Mesendoderm (in vitro differentiated cells): ENCODE measurements around the gene RBM47.

Source experiments
- DNase-seq: peaks from one replicate; pipeline ENCODE4 v3.0.0; 2013
- H2AK5ac ChIP-seq: 2 replicates; pipeline ENCODE4 v1.6.1; 2013; ENCODE audit warnings: low read length, inconsistent platforms
- H2BK120ac ChIP-seq: 2 replicates; pipeline ENCODE4 v1.6.1; 2013; ENCODE audit warnings: low read depth, mild to moderate bottlenecking, low read length, moderate library complexity, mixed read lengths
- H2BK15ac ChIP-seq: replicated peaks from 2 replicates; pipeline ENCODE4 v1.6.1; 2013; ENCODE audit warnings: low read depth, mild to moderate bottlenecking, moderate library complexity
- H2BK5ac ChIP-seq: 2 replicates; pipeline ENCODE4 v1.6.1; 2013; ENCODE audit warnings: low read length, inconsistent platforms
- H3K18ac ChIP-seq: 2 replicates; pipeline ENCODE4 v1.6.1; 2013; ENCODE audit warnings: mild to moderate bottlenecking, low read length, mixed read lengths
- H3K23ac ChIP-seq: one replicate; pipeline ENCODE4 v1.6.1; 2013; ENCODE audit warnings: low read length
- H3K27ac ChIP-seq: 2 replicates; pipeline ENCODE4 v1.5.1; 2013; ENCODE audit warnings: low read depth, mild to moderate bottlenecking, inconsistent platforms, low read length, moderate library complexity
- H3K27me3 ChIP-seq: 2 replicates; pipeline ENCODE4 v1.6.1; 2013; ENCODE audit warnings: low read length, control low read depth, mild to moderate bottlenecking, inconsistent platforms; ENCODE audit not compliant: insufficient read depth, poor library complexity
- H3K36me3 ChIP-seq: 2 replicates; pipeline ENCODE4 v1.6.1; 2013; ENCODE audit warnings: low read length, inconsistent platforms; ENCODE audit not compliant: control insufficient read depth, insufficient read depth
- H3K4ac ChIP-seq: one replicate; pipeline ENCODE4 v1.6.1; 2013; ENCODE audit warnings: low read depth, mild to moderate bottlenecking, low read length, moderate library complexity
- H3K4me1 ChIP-seq: 2 replicates; pipeline ENCODE4 v1.6.1; 2013; ENCODE audit warnings: low read depth, low read length, inconsistent platforms; ENCODE audit not compliant: control insufficient read depth
- H3K4me2 ChIP-seq: 2 replicates; pipeline ENCODE4 v1.6.1; 2013; ENCODE audit warnings: low read length
- H3K4me3 ChIP-seq: 2 replicates; pipeline ENCODE4 v1.5.1; 2013; ENCODE audit warnings: mild to moderate bottlenecking, low read length
- H3K56ac ChIP-seq: one replicate; pipeline ENCODE4 v1.6.1; 2013; ENCODE audit warnings: low read length
- H3K79me1 ChIP-seq: 2 replicates; pipeline ENCODE4 v1.6.1; 2013; ENCODE audit warnings: low read length, inconsistent platforms
- H3K79me2 ChIP-seq: 2 replicates; pipeline ENCODE4 v1.6.1; 2013; ENCODE audit warnings: mild to moderate bottlenecking, low read length; ENCODE audit not compliant: control insufficient read depth, insufficient read depth
- H3K9ac ChIP-seq: 2 replicates; pipeline ENCODE4 v1.6.1; 2013; ENCODE audit warnings: low read length, inconsistent platforms
- H4K5ac ChIP-seq: one replicate; pipeline ENCODE4 v1.6.1; 2013; ENCODE audit warnings: low read length
- H4K8ac ChIP-seq: one replicate; pipeline ENCODE4 v1.6.1; 2013; ENCODE audit warnings: low read depth, mild to moderate bottlenecking, control low read depth, low read length, moderate library complexity
- WGBS: extraction: QIAGEN DNeasy Blood & Tissue Kit; methylation state at CpG from one replicate; pipeline ENCODE4 v1.1.7; 2013; ENCODE audit warnings: low lambda C conversion rate, missing lambda C conversion rate; ENCODE audit not compliant: insufficient coverage; ENCODE audit errors: extremely low coverage; 5-methylcytosine and 5-hydroxymethylcytosine counted together

RBM47 gene

GRCh38 chr4:40648742-40649281, 19.1 kb upstream of the RBM47 start:
- Histone ChIP-seq H3K18ac (no peak overlapping the region), H3K23ac (no peak overlapping the region), H3K27ac (no peak overlapping the region), H3K27me3 (no peaks in the 10 kb centered on the region), H3K9ac (no peak overlapping the region), H3K4me2 (no peak overlapping the region), H3K4me3 (no peak overlapping the region), H2BK5ac (no peak overlapping the region), H3K79me1 (no peaks in the 10 kb centered on the region), H3K56ac (no peak overlapping the region), H4K8ac (no peak overlapping the region), H3K4me1 (peaks cover 2% of the 10 kb centered on the region), H2BK15ac (no peak overlapping the region), H4K5ac (no peak overlapping the region), H3K4ac (no peak overlapping the region), H3K79me2 (no peaks in the 10 kb centered on the region), H2AK5ac (no peak overlapping the region), H3K36me3 (no peaks in the 10 kb centered on the region), H2BK120ac (no peak overlapping the region)
- no CpG with 5 or more reads among the region's 9 CpGs for WGBS
- DNase-seq = peak; percentile 19

GRCh38 chr4:40648131-40648530, 18.5 kb upstream of the RBM47 start:
- H3K4me2 ChIP-seq = no peak overlapping the region
- no peak overlapping the region for H4K5ac ChIP-seq
- H3K18ac ChIP-seq = no peak overlapping the region
- H2BK120ac ChIP-seq = no peak overlapping the region
- no peak overlapping the region for H3K4me3 ChIP-seq
- H3K79me2 ChIP-seq = no peaks in the 10 kb centered on the region
- H3K79me1 ChIP-seq = no peaks in the 10 kb centered on the region
- no peaks in the 10 kb centered on the region for H3K36me3 ChIP-seq
- no peak overlapping the region for H3K9ac ChIP-seq
- no peak overlapping the region for H3K27ac ChIP-seq
- no peaks in the 10 kb centered on the region for H3K27me3 ChIP-seq
- H2AK5ac ChIP-seq = no peak overlapping the region
- peaks cover 2% of the 10 kb centered on the region for H3K4me1 ChIP-seq
- H2BK5ac ChIP-seq = no peak overlapping the region
- H3K56ac ChIP-seq = no peak overlapping the region
- no peak for DNase-seq
- H2BK15ac ChIP-seq = no peak overlapping the region
- no peak overlapping the region for H4K8ac ChIP-seq
- H3K23ac ChIP-seq = no peak overlapping the region
- H3K4ac ChIP-seq = no peak overlapping the region

GRCh38 chr4:40645586-40645985, 15.9 kb upstream of the RBM47 start:
- Histone ChIP-seq H3K4me3 (no peak overlapping the region), H3K18ac (no peak overlapping the region), H3K4me2 (no peak overlapping the region), H3K4me1 (no peaks in the 10 kb centered on the region), H3K9ac (no peak overlapping the region), H2BK5ac (no peak overlapping the region), H3K27ac (no peak overlapping the region), H2BK120ac (no peak overlapping the region), H3K27me3 (no peaks in the 10 kb centered on the region), H3K36me3 (no peaks in the 10 kb centered on the region), H3K79me2 (no peaks in the 10 kb centered on the region), H3K4ac (no peak overlapping the region), H3K79me1 (no peaks in the 10 kb centered on the region), H3K23ac (no peak overlapping the region), H2AK5ac (no peak overlapping the region), H4K8ac (no peak overlapping the region), H3K56ac (no peak overlapping the region), H4K5ac (no peak overlapping the region), H2BK15ac (no peak overlapping the region)
- no peak for DNase-seq

- Histone ChIP-seq H3K27me3 (no peaks in the 10 kb centered on the region), H2BK120ac (no peak overlapping the region), H3K79me1 (no peaks in the 10 kb centered on the region), H3K23ac (no peak overlapping the region), H3K18ac (peak overlapping the region; percentile 69), H3K27ac (no peak overlapping the region), H3K4me3 (no peak overlapping the region), H3K4ac (no peak overlapping the region), H2AK5ac (no peak overlapping the region), H2BK5ac (no peak overlapping the region), H3K4me2 (no peak overlapping the region), H3K4me1 (peaks cover 1% of the 10 kb centered on the region), H3K79me2 (peaks cover 4% of the 10 kb centered on the region), H3K56ac (no peak overlapping the region), H3K9ac (no peak overlapping the region), H3K36me3 (no peaks in the 10 kb centered on the region), H4K5ac (no peak overlapping the region), H4K8ac (no peak overlapping the region), H2BK15ac (peak overlapping the region; percentile 61)
- no CpG with 5 or more reads among the region's 5 CpGs for WGBS
- no peak for DNase-seq
Measured at GRCh38 chr4:40632080-40632479, 2.4 kb upstream of the RBM47 start.

- H2BK120ac ChIP-seq = peak overlapping the region; percentile 48
- H3K79me2 ChIP-seq = peaks cover 18% of the 10 kb centered on the region
- H3K27me3 ChIP-seq = no peaks in the 10 kb centered on the region
- H3K4me2 ChIP-seq = peak overlapping the region; percentile 68
- peak overlapping the region; percentile 5 for H4K5ac ChIP-seq
- peak overlapping the region; percentile 46 for H3K4ac ChIP-seq
- peak overlapping the region; percentile 37 for H2BK15ac ChIP-seq
- H2BK5ac ChIP-seq = peak overlapping the region; percentile 47
- H3K4me3 ChIP-seq = peak overlapping the region; percentile 42
- DNase-seq = peak; percentile 86
- peaks cover 9% of the 10 kb centered on the region for H3K4me1 ChIP-seq
- peak overlapping the region; percentile 60 for H3K9ac ChIP-seq
- H3K23ac ChIP-seq = no peak overlapping the region
- peak overlapping the region; percentile 98 for H3K27ac ChIP-seq
- H3K79me1 ChIP-seq = no peaks in the 10 kb centered on the region
- H4K8ac ChIP-seq = no peak overlapping the region
- H3K18ac ChIP-seq = peak overlapping the region; percentile 98
- peak overlapping the region; percentile 91 for H3K56ac ChIP-seq
- no peaks in the 10 kb centered on the region for H3K36me3 ChIP-seq
- no peak overlapping the region for H2AK5ac ChIP-seq
- WGBS = no CpG with 5 or more reads among the region's 41 CpGs
Measured at GRCh38 chr4:40630335-40631021, 814 bp upstream of the RBM47 start.

- no peak overlapping the region for H2BK15ac ChIP-seq
- H3K4me2 ChIP-seq = peak overlapping the region; percentile 59
Measured at GRCh38 chr4:40628888-40629287, 776 bp downstream of the RBM47 start.

More at GRCh38 chr4:40628888-40629287, 776 bp downstream of the RBM47 start:
- H2AK5ac ChIP-seq = no peak overlapping the region
- H2BK120ac ChIP-seq = no peak overlapping the region
- H3K9ac ChIP-seq = no peak overlapping the region
- no peak overlapping the region for H3K18ac ChIP-seq
- DNase-seq = peak; percentile 36
- no peak overlapping the region for H4K8ac ChIP-seq
- no peak overlapping the region for H3K23ac ChIP-seq
- no CpG with 5 or more reads among the region's 6 CpGs for WGBS
- no peak overlapping the region for H3K4ac ChIP-seq
- no peaks in the 10 kb centered on the region for H3K36me3 ChIP-seq
- H3K4me3 ChIP-seq = no peak overlapping the region
- peaks cover 9% of the 10 kb centered on the region for H3K4me1 ChIP-seq
- peaks cover 31% of the 10 kb centered on the region for H3K79me2 ChIP-seq
- no peaks in the 10 kb centered on the region for H3K79me1 ChIP-seq
- H4K5ac ChIP-seq = no peak overlapping the region
- H3K27ac ChIP-seq = no peak overlapping the region
- no peak overlapping the region for H3K56ac ChIP-seq
- H2BK5ac ChIP-seq = no peak overlapping the region
- no peaks in the 10 kb centered on the region for H3K27me3 ChIP-seq
